ENCODE results near the gene ACAP2. TPM values are rescaled to one million over a fixed set of nuclear protein-coding genes. Genes with fewer than 3 reads are reported as not detected.
"Not testable (repeated sequence)": the region's sequence is repeated elsewhere in the genome, so short reads cannot be mapped to it uniquely, and the experiment has no call there.

Gene ACAP2
- total RNA-seq, 1 experiment from 2014 or later: 53.3 TPM

DNA sequence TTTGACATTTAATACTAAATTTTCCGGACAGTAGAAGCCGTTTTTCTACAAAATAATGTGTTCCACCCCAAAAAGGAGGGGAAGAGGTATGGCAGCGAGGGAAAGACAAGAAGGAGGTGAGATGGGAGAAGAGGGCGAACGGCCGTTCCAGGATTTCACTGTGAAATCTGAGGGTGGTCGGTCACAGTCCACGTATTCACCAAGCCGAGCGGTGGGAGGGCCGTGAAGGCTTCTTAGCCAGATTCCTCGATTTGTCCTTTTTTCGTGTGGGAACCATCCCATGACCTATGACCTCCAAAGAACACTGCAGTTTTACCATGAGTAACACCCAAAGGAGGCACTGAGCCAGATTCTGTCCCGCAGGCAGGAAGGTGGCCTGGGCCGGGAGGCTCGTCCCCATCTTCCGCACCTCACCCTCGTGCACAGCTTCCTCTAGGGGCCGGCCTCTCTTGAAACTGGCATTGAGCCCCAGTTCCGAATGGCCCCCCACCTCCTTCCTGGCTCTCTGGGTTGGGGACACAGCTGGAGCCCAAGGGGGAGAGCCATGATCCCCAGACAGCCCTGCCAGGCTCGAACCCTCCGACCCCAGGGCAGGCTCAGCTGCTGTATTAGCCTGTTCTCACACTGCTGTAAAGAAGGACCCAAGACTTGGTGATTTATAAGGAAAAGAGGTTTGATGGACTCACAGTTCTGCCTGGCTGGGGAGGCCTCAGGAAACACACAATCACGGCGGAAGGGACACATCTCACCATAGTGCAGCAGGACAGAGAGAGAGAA is 195.5 kb downstream of the ACAP2 start:
- no peak for DNase-seq (ENCODE audit: low spot score)

DNA sequence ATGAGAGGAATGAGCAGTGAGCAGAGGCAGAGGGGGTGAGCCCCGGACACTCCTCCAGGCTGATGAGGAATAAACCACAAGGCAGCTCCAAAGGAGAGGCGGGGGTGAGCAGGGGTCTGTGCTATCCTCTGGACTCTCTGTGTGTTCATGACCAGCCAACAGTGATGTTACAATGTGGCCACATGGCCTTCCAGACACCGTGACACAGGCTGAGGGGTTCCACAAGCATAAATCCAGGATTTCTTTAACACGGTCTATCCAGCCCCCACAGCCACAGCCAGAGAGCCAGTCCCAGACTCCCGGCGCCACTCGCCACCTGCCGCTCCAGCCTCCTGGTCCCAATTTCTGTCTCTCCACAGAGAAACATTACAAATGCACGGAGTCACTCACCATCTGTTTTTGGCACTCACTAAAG is 196.2 kb downstream of the ACAP2 start:
- no peak for DNase-seq (ENCODE audit: low spot score)

DNA sequence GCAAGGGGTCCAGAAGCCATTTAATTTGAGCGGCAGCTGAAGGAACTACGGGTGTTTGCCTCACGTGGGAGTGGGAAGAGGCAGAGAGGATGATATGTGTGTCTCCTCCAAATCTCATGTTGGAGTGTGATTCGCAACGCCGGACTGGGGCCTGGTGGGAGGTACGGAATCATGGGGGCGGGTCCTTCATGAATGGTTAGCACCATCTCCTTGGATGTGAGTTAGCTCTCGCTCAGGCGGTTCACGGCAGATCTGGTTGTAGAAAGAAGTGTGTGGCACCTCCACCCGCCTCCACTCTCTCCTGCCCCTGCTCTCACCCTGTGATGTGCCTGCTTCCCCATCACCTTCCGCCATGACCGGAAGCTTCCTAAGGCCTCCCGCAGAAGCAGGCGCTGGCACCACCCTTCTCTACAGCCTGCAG is 197.3 kb downstream of the ACAP2 start:
- no peak for DNase-seq (ENCODE audit: low spot score)

DNA sequence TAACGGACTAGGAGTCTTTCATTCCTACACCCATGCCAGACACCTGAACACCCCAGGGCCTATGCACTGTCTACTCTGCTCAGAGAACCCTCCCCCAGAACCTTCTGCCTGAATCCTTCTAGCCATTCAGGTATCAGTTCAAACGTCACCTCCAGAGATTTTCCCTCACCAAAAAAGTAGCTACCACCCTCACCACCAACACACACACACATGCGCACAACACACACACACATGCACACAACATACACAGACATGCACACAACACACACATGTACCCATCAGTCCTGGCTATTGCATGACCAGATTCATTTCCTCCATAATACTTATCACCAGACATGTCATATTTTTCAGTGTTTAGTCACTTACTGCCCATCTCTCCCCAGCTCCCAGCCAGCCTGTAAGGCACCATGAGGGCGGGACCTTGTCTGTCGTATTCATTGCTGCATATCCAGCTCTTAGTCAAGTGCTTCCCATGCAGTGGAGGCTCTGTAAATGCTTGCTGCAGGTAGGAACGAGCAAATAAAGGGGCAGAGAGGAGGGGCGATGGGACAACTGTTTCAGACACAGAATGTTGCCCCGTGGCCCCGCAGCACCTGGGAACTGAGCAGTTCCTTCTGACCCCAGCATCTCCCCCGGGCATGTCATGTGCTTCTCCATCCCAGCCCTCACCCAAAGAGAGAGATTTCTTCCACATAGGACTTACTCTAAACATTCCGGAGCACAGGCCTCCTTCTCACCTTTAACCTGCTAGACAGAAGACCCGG is 201.0 kb downstream of the ACAP2 start:
- DNase-seq (ENCODE audit: low spot score): no peak

DNA sequence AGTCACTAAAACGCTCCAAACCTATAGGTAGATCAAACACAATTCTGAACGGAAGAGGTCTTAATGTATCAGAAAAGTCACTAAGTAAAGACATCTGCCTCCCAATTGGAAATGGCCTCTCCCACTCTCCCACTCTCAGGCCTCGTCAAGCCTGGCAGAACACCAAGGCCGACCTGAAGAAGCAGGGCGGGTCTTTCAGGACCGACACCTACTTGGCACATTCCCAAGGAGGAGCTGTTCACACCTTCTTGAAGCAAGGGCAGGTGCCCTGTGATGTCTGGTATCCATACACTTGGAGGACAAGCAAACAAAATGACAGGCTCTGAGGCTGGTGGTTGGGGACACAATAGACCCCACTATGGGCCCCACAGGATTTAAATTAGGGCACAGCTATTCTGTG is 201.9 kb downstream of the ACAP2 start:
- no peak for DNase-seq (ENCODE audit: low spot score)

DNA sequence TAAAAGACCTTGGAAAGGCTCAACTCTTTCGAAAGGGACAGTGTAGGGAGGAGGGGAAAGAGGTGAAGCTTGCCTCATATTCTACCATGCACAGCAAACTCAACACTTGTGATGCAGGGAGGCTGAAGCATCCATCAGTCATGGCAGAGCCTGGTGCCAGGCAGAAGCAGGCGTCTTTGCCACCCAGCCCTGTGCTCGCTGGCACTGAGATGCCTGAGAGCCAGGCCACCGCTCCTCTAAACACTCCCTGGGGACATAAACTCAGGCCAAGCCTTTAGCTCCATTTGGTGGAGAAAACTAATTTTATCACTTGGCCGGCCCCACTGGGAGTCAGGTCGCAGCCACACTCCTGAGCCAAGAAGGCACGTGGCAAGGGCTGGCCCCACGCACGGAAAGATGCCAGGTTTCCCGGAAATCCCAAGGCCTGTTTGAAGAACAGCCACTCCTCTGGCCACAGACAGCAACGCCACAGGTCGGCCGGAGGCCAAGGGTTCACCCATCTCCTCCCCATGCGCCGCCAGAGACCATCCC is 202.6 kb downstream of the ACAP2 start:
- no peak for DNase-seq (ENCODE audit: low spot score)

DNA sequence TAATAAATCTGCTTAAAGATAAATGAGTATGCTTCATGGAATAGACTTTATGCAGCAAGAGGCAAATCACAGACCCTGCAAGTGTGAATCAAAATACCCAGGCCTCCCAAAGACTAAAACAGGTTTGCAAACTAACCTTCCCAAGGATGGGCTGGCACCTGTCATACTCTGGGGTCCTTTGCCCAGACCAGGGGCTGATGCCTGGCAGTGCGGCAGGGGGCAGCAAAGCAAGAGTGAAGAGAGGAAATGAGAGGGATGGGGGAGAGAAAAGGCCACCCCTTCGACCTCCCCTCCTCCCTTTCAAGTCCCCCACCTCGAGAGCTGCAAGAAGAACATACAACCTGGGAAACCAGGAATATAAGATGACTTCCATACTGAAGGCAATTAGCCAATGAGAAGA is 203.7 kb downstream of the ACAP2 start:
- no peak for DNase-seq (ENCODE audit: low spot score)

DNA sequence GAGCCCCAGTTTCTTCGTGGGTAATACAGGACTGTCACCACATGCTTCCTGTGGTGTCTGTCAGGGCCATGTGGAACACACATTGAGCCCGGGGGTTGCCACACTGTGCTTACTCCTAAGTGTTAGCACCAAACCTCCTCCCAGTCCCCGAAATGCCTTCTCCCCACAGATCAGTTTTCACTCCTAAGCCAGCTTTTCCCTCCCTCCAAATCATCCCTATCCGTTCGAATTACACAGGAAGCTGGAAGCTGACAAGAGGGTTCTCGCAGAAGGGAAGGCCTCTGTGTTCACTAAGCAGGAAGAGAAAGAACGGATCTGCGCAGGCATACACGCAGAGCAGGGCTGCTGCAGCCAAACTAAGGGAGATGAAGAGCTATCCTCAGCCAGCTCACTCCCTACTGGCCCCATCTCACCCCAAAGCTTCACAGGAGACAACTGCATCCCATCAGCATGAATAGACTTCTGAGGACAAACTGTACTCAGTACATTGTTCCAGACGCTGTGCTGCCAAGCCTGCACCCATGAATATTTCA is 204.2 kb downstream of the ACAP2 start:
- no peak for DNase-seq (ENCODE audit: low spot score)

DNA sequence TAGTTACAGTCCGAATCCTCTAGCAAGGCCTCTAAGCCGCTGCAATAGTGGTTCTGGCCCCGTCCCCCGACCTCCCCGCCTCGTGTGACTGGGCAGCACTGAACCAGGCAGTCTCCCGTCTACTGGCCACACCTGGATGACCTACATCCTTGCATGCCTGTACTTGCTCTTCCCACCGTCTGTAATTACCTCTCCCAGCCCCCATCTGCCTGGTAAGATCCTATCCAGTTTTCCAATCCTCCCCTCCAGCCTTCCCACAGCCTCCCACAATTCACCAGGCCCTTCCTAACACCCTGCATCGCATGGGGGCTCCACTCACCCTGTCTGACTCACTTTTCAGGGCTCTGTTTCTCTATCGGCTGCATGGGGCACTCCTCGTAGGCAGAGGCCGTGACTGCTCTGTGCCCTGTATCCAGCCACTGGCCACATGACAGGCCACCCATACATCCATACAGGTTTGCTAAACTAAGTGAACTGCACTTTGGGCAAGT is 204.7 kb downstream of the ACAP2 start:
- DNase-seq (ENCODE audit: low spot score): no peak

DNA sequence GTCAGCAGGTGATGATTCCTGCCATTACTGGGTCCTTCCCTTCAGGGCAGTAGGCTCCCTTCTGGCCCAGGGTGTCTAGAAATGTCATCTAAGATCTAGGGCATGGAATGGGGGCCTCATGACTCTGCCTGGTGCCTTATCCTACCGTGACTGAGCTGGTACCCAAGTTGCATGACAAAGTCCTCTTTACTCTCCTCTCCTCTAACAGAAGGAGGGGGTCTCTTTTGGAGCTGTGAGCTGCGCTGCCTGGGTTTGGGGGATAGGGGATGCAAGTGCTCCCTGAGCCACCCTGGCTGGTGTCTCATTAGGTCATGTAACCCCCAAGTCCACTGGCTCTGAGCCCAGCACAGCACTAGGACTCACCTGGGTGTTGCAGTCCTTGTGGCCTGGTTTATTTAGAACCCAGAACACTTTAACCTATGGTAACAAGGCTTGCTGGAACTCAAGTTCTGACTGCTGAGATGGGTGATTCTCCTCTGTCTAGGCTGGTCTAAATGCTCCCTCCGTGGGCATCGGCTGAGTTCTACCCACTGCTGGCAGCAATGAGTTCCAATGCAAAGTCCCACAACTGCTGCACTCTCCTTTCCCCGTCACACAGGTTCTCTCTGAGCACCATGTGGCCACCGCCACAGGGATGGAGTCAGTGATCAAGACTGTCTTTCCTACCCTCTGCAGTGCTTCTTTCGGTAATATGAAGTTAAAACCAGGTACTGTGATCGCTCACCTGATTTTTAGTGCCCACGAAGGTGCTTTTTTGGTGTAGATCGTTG is 205.8 kb downstream of the ACAP2 start:
- no peak for DNase-seq (ENCODE audit: low spot score)

DNA sequence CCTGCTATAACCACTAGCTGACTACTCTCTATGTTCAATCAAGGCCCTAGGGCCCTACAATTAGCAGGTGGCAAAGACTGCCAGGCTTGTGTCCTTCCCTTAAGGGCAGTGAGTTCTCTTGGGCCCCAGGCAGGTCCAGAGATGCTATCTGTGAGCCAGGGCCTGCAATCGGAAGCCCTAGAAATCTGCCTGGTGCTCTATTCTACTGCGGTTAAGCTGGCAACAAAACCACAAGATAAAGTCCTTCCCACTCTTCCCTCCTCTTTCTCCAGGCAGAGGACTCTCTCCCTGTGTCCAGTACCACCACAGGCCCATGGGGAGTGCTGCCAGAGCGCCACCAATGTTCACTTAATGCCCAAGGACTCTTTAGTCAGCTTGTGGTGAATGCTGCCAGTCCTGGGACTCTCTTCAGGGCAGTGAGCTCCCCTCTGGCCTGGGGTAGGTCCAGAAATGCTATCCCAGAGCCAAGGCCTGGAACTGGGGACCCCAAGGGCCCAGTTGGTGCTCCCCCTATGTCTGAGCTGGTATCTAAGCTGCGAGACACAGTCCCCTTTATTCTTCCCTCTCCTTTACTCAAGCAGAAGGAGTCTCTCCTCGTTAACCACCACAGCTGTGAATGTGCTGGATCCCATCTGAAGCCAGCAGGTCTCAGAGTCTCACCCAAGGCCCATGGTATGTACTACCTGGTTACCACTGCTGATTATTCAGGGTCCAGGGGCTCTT is 206.6 kb downstream of the ACAP2 start:
- no peak for DNase-seq (ENCODE audit: low spot score)

DNA sequence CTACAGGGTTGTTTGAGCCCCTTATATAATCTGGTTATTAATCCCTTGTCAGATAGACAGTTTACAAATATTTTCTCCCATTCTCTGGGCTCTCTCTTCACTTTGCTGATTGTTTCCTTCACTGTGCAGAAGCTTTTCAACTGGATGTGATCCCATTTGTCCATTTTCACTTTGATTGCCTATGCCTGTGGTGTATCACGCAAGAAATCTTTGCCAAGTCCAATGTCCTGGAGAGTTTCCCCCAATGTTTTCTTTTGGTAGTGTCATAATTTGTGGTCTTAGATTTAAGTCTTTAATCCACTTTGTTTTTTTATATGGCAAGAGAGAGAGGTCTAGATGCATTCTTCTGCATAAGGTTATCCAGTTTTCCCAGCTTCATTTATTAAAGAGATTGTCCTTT is 212.6 kb downstream of the ACAP2 start:
- no peak for DNase-seq (ENCODE audit: low spot score)

DNA sequence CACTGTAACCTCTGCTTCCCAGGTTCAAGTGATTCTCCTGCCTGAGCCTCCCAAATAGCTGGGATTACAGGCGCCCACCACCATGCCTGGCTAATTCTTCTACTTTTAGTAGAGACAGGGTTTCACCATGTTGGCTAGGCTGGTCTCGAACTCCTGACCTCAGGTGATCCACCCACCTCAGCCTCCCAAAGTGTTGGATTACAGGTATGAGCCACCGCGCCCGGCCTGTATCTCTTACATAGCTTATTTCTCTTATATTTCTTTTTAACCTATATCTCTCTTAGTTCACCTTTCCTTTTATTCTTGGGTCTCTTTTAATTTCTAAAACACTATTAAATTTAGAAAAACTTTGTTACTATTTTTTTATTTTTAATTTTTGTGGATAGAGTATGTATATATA is 213.9 kb downstream of the ACAP2 start:
- not testable (repeated sequence) for DNase-seq (ENCODE audit: low spot score)

DNA sequence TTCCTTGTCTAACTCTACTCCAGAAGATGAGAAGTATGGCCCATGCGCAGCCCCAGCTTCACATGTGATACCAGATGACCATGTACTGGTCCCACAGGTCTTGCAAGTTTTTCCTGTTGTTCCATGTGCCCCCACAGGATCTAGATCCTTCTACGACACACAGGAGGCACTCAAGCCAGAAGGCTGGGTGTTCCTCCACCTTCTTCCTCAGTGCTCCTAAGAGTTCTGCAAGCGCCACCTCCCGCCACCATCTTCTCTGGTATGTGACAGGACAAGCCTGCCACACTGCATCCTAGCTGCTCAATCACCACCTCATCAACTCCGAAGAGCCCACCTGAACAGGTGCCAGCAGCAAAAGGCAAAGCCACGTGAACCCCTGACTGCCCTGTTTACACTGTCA is 214.9 kb downstream of the ACAP2 start:
- DNase-seq (ENCODE audit: low spot score): no peak

DNA sequence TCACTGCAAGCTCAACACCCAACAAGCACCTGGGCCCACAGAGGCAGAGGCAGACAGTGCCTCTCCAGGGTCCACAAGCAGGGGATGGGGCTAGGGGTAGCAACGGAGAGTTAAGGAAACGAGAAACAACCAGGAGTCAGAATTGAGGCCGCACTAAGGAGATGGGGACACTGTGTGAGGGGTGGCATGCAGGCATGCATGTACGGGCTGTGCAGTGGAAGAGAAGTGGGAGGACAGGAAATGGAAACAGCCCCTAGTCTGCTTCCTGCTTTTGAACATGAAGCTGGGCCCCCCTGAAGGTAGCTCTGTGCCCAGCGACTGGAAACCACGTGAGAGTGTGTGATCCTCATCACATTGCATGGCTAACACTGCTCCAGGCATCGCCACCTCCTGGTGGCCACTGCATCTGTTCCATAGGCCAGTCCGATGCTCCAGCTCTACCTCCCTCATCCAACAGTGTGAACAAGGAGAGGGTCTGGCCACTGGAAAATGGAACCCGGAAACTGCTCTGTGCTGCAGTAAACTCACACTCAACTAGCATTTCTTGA is 215.8 kb downstream of the ACAP2 start:
- DNase-seq (ENCODE audit: low spot score): no peak

DNA sequence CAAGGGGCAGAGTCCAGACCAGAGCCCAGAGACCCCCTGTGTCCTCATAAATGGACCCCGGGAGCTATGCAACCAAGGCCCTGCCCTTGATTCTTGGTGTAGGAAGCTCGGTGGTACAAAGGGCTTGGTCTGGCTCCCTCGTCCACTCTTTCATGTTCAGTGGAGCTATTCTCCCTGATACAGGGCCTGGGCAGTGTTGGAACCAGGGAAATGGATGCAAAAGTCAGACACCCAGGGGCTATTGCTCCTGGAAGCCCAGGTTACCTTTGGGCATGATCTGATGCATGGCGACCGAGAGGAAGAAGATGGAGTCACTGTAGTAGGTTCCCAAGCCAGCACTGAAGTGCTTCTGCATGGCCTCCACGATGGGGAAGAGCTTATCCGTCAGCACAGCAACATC is 216.4 kb downstream of the ACAP2 start:
- DNase-seq (ENCODE audit: low spot score): no peak

DNA sequence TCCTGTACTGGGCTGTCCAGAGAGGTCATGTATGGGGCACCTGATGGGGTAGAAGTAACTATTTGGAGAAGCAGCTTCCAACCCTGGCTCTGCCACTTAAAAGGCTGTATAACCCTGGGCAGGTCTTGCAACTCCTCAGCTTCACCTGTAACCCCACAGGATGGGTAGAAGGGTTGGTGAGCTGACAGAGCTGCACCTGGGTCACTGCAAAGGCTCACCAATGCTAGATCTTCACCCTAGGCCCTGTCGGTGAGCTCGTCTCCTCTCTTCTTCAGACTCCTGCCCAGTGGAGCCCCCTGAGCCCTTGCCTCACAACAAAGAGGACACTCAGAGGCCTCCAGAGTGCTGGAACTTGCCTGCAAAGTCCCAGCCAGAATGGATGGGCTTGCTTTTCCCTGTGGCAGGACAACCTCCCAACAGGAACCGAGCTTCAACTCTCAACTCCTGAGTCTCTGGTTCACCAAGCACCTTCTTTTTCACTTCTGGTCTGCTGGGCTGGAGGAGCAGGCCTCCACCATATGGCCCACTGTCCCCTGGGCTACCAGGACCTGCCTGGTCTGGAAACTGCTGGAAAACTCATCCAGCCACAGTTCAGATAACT is 217.7 kb downstream of the ACAP2 start:
- DNase-seq (ENCODE audit: low spot score): no peak

Measured in A172 (cell line).